GM04503 (cell line): ENCODE results near the gene KCNJ9.
"Not testable (repeated sequence)": the region's sequence is repeated elsewhere in the genome, so short reads cannot be mapped to it uniquely, and the experiment has no call there.

Experiments
- DNase-seq: peaks from one replicate; pipeline ENCODE4 v3.0.0-alpha.2; 2012; ENCODE audit warnings: low read depth

The KCNJ9 gene

GRCh38 chr1:160081261-160081936 is at the start of gene KCNJ9:
TSS of gene KCNJ9 (plus strand) at chr1:160081538. CDS start at chr1:160084031, 2,493 bp downstream.
- DNase-seq = no peak

GRCh38 chr1:160032165-160032820 is 49.0 kb upstream of the KCNJ9 start:
- no peak for DNase-seq

- DNase-seq = no peak
These were observed 40.9 kb upstream of the KCNJ9 start for GRCh38 chr1:160040476-160040875.

GRCh38 chr1:160043543-160043942 is 37.8 kb upstream of the KCNJ9 start:
- no peak for DNase-seq

- DNase-seq = no peak
These were observed 35.7 kb upstream of the KCNJ9 start for GRCh38 chr1:160045653-160046052.

- no peak for DNase-seq
These were observed 34.7 kb upstream of the KCNJ9 start for GRCh38 chr1:160046494-160047110.

- no peak for DNase-seq
These were observed 34.0 kb upstream of the KCNJ9 start for GRCh38 chr1:160047111-160047991.

GRCh38 chr1:160048335-160048734 is 33.0 kb upstream of the KCNJ9 start:
- no peak for DNase-seq

- no peak for DNase-seq
These were observed 32.2 kb upstream of the KCNJ9 start for GRCh38 chr1:160049101-160049500.

GRCh38 chr1:160050182-160050581 is 31.2 kb upstream of the KCNJ9 start:
- not testable (repeated sequence) for DNase-seq

GRCh38 chr1:160050619-160051018 is 30.7 kb upstream of the KCNJ9 start:
- no peak for DNase-seq

GRCh38 chr1:160052936-160053335 is 28.4 kb upstream of the KCNJ9 start:
- DNase-seq = no peak

- DNase-seq = no peak
These were observed 27.6 kb upstream of the KCNJ9 start for GRCh38 chr1:160053548-160054365.

GRCh38 chr1:160056648-160057169 is 24.6 kb upstream of the KCNJ9 start:
- no peak for DNase-seq

- DNase-seq = no peak
These were observed 23.3 kb upstream of the KCNJ9 start for GRCh38 chr1:160058087-160058486.

- DNase-seq = no peak
These were observed 19.7 kb upstream of the KCNJ9 start for GRCh38 chr1:160061369-160062229.

GRCh38 chr1:160062230-160062532 is 19.2 kb upstream of the KCNJ9 start:
- no peak for DNase-seq

- DNase-seq = no peak
These were observed 18.2 kb upstream of the KCNJ9 start for GRCh38 chr1:160063176-160063575.

GRCh38 chr1:160064164-160064563 is 17.2 kb upstream of the KCNJ9 start:
- DNase-seq = no peak

GRCh38 chr1:160064746-160065145 is 16.6 kb upstream of the KCNJ9 start:
- no peak for DNase-seq
